ENCODE data around the gene AHI1. TPM values are rescaled to one million over a fixed set of nuclear protein-coding genes. Genes with fewer than 3 reads are reported as not detected.
A peak's percentile ranks its signal among the peaks of the same experiment; 100 is the strongest.

AHI1 gene
- polyA plus RNA-seq, 1 donor, result 26.5 TPM

DNA sequence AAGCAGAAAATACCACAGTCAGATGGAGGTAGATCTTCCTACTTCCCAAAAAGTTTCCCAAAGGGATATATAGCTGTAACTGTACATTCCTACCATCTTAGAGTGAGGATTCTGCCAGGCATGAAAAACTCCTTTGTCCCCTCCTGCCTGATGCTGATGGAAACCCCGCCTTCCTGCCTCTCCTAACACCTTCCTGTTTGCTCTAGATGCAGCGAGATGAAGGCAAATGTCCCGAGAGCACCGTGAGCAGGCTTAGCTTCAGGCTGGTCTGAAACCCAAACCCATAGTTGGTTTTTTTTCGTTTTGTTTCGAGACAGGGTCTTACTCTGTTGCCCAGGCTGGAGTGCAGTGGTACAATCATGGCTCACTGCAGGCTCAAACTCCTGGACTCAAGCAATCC, 260.8 kb downstream of the AHI1 start:
- DNase-seq, result no peak
- no peak overlapping the region for H3K4me3 ChIP-seq (ENCODE audit: low read length)
- H3K27me3 ChIP-seq (ENCODE audit: control insufficient read depth, insufficient read depth, low read length), result no peaks in the 10 kb centered on the region
- no CpG with 5 or more reads among the region's 6 CpGs for WGBS (ENCODE audit: insufficient coverage, low lambda C conversion rate)
- H3K9me3 ChIP-seq (ENCODE audit: control insufficient read depth, low read depth, low read length), result no peaks in the 10 kb centered on the region
- no peak overlapping the region for H3K27ac ChIP-seq (ENCODE audit: low read length)
- H3K4me1 ChIP-seq (ENCODE audit: control insufficient read depth, insufficient read depth, low read length), result no peaks in the 10 kb centered on the region
- H3K36me3 ChIP-seq (ENCODE audit: control insufficient read depth, insufficient read depth, low read length), result no peaks in the 10 kb centered on the region

DNA sequence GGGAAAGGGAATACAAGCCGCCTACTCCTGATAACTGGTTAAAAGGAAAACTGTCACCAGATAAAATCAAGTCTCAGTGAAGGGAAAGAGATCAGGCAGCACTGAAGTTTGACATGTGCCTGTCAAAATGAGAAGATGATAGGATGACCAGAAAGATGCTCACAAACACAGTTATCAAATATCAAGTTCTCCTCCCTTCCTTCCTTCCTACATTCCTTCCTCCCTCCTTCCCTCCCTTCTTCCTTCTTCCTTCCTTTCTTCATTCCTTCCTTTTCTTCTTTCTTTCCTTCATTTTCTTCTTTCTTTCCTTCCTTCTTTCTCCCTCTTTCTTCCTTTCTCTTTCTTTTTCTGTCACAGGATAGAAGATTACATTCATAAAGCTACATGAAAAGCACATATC, 261.2 kb downstream of the AHI1 start:
- WGBS (ENCODE audit: insufficient coverage, low lambda C conversion rate), result no CpG with 5 or more reads among the region's 1 CpG
- Histone ChIP-seq H3K36me3 (ENCODE audit: control insufficient read depth, insufficient read depth, low read length) (no peaks in the 10 kb centered on the region), H3K4me1 (ENCODE audit: control insufficient read depth, insufficient read depth, low read length) (no peaks in the 10 kb centered on the region), H3K4me3 (ENCODE audit: low read length) (no peak overlapping the region), H3K27me3 (ENCODE audit: control insufficient read depth, insufficient read depth, low read length) (no peaks in the 10 kb centered on the region), H3K27ac (ENCODE audit: low read length) (no peak overlapping the region), H3K9me3 (ENCODE audit: control insufficient read depth, low read depth, low read length) (no peaks in the 10 kb centered on the region)
- DNase-seq, result no peak

DNA sequence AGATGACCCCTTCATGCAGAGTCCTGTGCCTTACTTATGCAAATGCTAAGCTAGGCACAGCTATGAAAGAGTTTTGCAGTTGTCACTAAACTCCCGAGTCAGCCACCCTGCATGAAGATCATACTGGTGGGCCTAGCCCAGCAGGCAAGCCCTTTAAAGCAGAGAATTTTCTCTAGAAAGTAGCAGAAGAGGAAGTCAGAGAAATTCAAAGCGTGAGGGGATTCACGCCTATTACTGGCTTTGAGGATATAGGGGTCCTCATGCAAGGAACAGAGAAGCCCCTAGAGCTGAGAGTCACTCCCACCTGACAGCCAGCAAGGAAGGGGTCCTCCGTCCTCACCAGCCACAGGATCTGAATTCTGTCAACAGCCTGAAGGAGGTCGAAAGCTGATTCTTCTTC, 261.8 kb downstream of the AHI1 start:
- no peak for DNase-seq
- Histone ChIP-seq H3K4me1 (ENCODE audit: control insufficient read depth, insufficient read depth, low read length) (no peaks in the 10 kb centered on the region), H3K4me3 (ENCODE audit: low read length) (no peak overlapping the region), H3K27ac (ENCODE audit: low read length) (no peak overlapping the region), H3K36me3 (ENCODE audit: control insufficient read depth, insufficient read depth, low read length) (no peaks in the 10 kb centered on the region), H3K27me3 (ENCODE audit: control insufficient read depth, insufficient read depth, low read length) (no peaks in the 10 kb centered on the region), H3K9me3 (ENCODE audit: control insufficient read depth, low read depth, low read length) (no peaks in the 10 kb centered on the region)
- WGBS (ENCODE audit: insufficient coverage, low lambda C conversion rate), result no CpG with 5 or more reads among the region's 5 CpGs

DNA sequence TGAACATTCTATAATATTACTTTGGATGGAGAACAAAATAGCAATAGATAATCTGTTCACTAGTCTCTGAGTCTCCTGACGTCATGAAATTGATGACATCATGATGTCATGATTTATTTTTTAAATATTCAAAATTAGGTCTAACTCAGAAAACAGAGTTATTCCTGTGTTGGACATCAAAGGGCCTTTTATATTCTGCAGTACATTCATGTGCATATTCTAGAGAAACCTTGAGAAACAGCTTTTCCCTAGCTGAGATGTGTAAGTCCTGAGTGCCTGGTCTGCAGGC, 263.1 kb downstream of the AHI1 start:
- Histone ChIP-seq H3K27ac (ENCODE audit: low read length) (no peak overlapping the region), H3K4me1 (ENCODE audit: control insufficient read depth, insufficient read depth, low read length) (no peaks in the 10 kb centered on the region), H3K36me3 (ENCODE audit: control insufficient read depth, insufficient read depth, low read length) (no peaks in the 10 kb centered on the region), H3K9me3 (ENCODE audit: control insufficient read depth, low read depth, low read length) (no peaks in the 10 kb centered on the region), H3K27me3 (ENCODE audit: control insufficient read depth, insufficient read depth, low read length) (no peaks in the 10 kb centered on the region), H3K4me3 (ENCODE audit: low read length) (no peak overlapping the region)
- WGBS (ENCODE audit: insufficient coverage, low lambda C conversion rate), result no CpG with 5 or more reads among the region's 1 CpG
- DNase-seq, result no peak

DNA sequence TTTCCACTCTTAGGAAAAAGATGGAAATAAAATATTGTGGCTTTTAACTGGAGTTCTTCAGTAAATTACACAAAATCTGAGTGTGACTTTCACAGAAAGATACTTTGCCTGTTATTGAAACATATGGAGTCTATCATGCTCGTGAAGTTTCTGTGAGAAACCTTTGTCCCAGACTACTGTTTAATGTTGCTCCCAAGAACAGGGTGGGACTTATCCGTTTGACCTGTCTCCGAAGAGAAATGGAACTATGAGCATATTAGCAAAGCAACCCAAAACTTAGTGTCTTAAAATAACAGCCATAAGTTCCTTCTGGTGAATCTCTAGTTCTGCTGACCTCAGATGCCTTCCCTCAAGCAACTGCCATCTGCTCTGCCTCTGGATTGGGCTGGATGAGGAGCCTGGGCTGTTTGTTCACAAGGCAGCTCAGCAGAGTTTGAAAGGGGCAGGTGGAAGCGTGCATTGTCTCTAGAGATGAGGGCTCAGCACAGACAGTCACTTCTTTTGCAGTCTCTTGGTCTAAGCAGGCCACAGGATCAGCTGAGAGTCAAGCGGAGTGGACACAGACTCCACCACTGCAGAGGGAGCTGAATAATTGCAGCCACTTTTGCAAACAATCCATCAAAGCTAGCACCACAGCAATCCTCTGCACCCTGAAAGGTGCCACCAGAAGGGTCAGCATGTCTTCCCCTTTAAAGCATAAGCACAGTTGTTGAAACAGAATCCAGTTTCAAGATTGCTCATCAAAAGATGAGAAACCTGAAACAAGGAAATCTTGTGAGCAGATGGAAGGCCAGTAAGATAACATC, 263.7 kb downstream of the AHI1 start:
- no peaks in the 10 kb centered on the region for H3K4me1 ChIP-seq (ENCODE audit: control insufficient read depth, insufficient read depth, low read length)
- H3K27ac ChIP-seq (ENCODE audit: low read length), result no peak overlapping the region
- no peaks in the 10 kb centered on the region for H3K36me3 ChIP-seq (ENCODE audit: control insufficient read depth, insufficient read depth, low read length)
- H3K9me3 ChIP-seq (ENCODE audit: control insufficient read depth, low read depth, low read length), result no peaks in the 10 kb centered on the region
- 14% methylated on average over 1 of the region's 5 CpGs for WGBS (ENCODE audit: insufficient coverage, low lambda C conversion rate)
- H3K27me3 ChIP-seq (ENCODE audit: control insufficient read depth, insufficient read depth, low read length), result no peaks in the 10 kb centered on the region
- DNase-seq, result peak in 1 of 2 donors; percentile 22
- H3K4me3 ChIP-seq (ENCODE audit: low read length), result no peak overlapping the region
